Measurements from ENCODE around the gene MTX2.

Gene MTX2

GRCh38 chr2:176242276-176242675 is 27.0 kb upstream of the MTX2 start:
- DNase-seq (ENCODE audit: low read depth): no peak
- no peak for TF ChIP-seq CTCF (IDR thresholded peaks at IDR 0.05; ENCODE audit: control insufficient read depth, extremely low read depth, insufficient read depth)
- H3K4me3 ChIP-seq (ENCODE audit: low read depth, low read length): no peak overlapping the region

- no peak overlapping the region for H3K4me3 ChIP-seq (ENCODE audit: low read depth, low read length)
- no peak for TF ChIP-seq CTCF (IDR thresholded peaks at IDR 0.05; ENCODE audit: control insufficient read depth, extremely low read depth, insufficient read depth)
- DNase-seq (ENCODE audit: low read depth): no peak
These were observed 22.9 kb upstream of the MTX2 start for GRCh38 chr2:176246331-176246730.

GRCh38 chr2:176247859-176248258 is 21.4 kb upstream of the MTX2 start:
- H3K4me3 ChIP-seq (ENCODE audit: low read depth, low read length): no peak overlapping the region
- DNase-seq (ENCODE audit: low read depth): no peak
- no peak for TF ChIP-seq CTCF (IDR thresholded peaks at IDR 0.05; ENCODE audit: control insufficient read depth, extremely low read depth, insufficient read depth)

GRCh38 chr2:176251928-176252327 is 17.3 kb upstream of the MTX2 start:
- no peak for TF ChIP-seq CTCF (IDR thresholded peaks at IDR 0.05; ENCODE audit: control insufficient read depth, extremely low read depth, insufficient read depth)
- DNase-seq (ENCODE audit: low read depth): no peak
- no peak overlapping the region for H3K4me3 ChIP-seq (ENCODE audit: low read depth, low read length)

GRCh38 chr2:176260689-176261088 is 8.6 kb upstream of the MTX2 start:
- TF ChIP-seq CTCF (IDR thresholded peaks at IDR 0.05; ENCODE audit: control insufficient read depth, extremely low read depth, insufficient read depth): no peak
- no peak for DNase-seq (ENCODE audit: low read depth)
- H3K4me3 ChIP-seq (ENCODE audit: low read depth, low read length): no peak overlapping the region

- H3K4me3 ChIP-seq (ENCODE audit: low read depth, low read length): no peak overlapping the region
- DNase-seq (ENCODE audit: low read depth): no peak
- TF ChIP-seq CTCF (IDR thresholded peaks at IDR 0.05; ENCODE audit: control insufficient read depth, extremely low read depth, insufficient read depth): no peak
These were observed 8.1 kb upstream of the MTX2 start for GRCh38 chr2:176261136-176261535.

GRCh38 chr2:176268976-176269318 is 295 bp upstream of the MTX2 start:
- DNase-seq (ENCODE audit: low read depth): no peak
- no peak for TF ChIP-seq CTCF (IDR thresholded peaks at IDR 0.05; ENCODE audit: control insufficient read depth, extremely low read depth, insufficient read depth)
- H3K4me3 ChIP-seq (ENCODE audit: low read depth, low read length): peak overlapping the region; percentile 78
